Measurements from ENCODE around the gene NRG2. TPM values are rescaled to one million over a fixed set of nuclear protein-coding genes. Genes with fewer than 3 reads are reported as not detected.

NRG2 gene
- total and polyA plus RNA-seq, 2 experiments from 2014 or later, result 0.05 TPM; not detected in 1

GRCh38 chr5:139882316-139882715 is 160.8 kb downstream of the NRG2 start:
- Histone ChIP-seq H3K9me2 (ENCODE audit: insufficient read depth) (no peaks in the 10 kb centered on the region), H3K4me2 (ENCODE audit: unreplicated experiment) (no peak overlapping the region), H4K20me1 (ENCODE audit: insufficient read depth) (no peaks in the 10 kb centered on the region), H2AFZ (no peak overlapping the region), H3K36me3 (ENCODE audit: low read depth) (no peaks in the 10 kb centered on the region), H3F3A (ENCODE audit: insufficient read depth) (no peaks in the 10 kb centered on the region), H3K27me3 (replicated peaks; ENCODE audit: insufficient read depth) (peaks cover 14% of the 10 kb centered on the region), H3K27ac (no peak overlapping the region), H3K4me3 (no peak overlapping the region), H3K4me1 (ENCODE audit: insufficient read depth) (no peaks in the 10 kb centered on the region), H3K9me3 (ENCODE audit: low read depth) (no peaks in the 10 kb centered on the region), H3K9ac (no peak overlapping the region), H3K79me2 (ENCODE audit: insufficient read depth) (no peaks in the 10 kb centered on the region)
- WGBS, 2 experiments (ENCODE audit: low coverage in 1 of 2, low lambda C conversion rate in 2 of 2, missing lambda C conversion rate in 2 of 2), result 43 to 64% methylated on average over 3 of the region's 3 CpGs
- TF ChIP-seq EZH2phosphoT487 (IDR thresholded peaks at IDR 0.05; ENCODE audit: insufficient read depth, low read depth), result no peak
- no peak for TF ChIP-seq EZH2 (IDR thresholded peaks at IDR 0.05; ENCODE audit: insufficient read depth, poor library complexity, severe bottlenecking)
- in situ Hi-C loops (cut with MboI), result no loop called here
- DNase-seq, result no peak

- Histone ChIP-seq H3K9ac (no peak overlapping the region), H3K4me2 (ENCODE audit: unreplicated experiment) (no peak overlapping the region), H4K20me1 (ENCODE audit: insufficient read depth) (no peaks in the 10 kb centered on the region), H3K4me3 (no peak overlapping the region), H3K4me1 (ENCODE audit: insufficient read depth) (no peaks in the 10 kb centered on the region), H3K36me3 (ENCODE audit: low read depth) (no peaks in the 10 kb centered on the region), H3K27ac (no peak overlapping the region), H3F3A (ENCODE audit: insufficient read depth) (no peaks in the 10 kb centered on the region), H3K9me2 (ENCODE audit: insufficient read depth) (no peaks in the 10 kb centered on the region), H3K27me3 (replicated peaks; ENCODE audit: insufficient read depth) (peaks cover 4% of the 10 kb centered on the region), H3K9me3 (ENCODE audit: low read depth) (no peaks in the 10 kb centered on the region), H2AFZ (no peak overlapping the region), H3K79me2 (ENCODE audit: insufficient read depth) (no peaks in the 10 kb centered on the region)
- no peak for DNase-seq
- 72 to 74% methylated on average over 5 of the region's 5 CpGs for WGBS, 2 experiments (ENCODE audit: low coverage in 1 of 2, low lambda C conversion rate in 2 of 2, missing lambda C conversion rate in 2 of 2)
- TF ChIP-seq EZH2 (IDR thresholded peaks at IDR 0.05; ENCODE audit: insufficient read depth, poor library complexity, severe bottlenecking) (no peak), EZH2phosphoT487 (IDR thresholded peaks at IDR 0.05; ENCODE audit: insufficient read depth, low read depth) (no peak)
- in situ Hi-C loops (cut with MboI), result no loop called here
Measured at GRCh38 chr5:139881143-139881733, 161.9 kb downstream of the NRG2 start.

- Histone ChIP-seq H3K4me2 (ENCODE audit: unreplicated experiment) (no peak overlapping the region), H3K79me2 (ENCODE audit: insufficient read depth) (no peaks in the 10 kb centered on the region), H2AFZ (no peak overlapping the region), H3K36me3 (ENCODE audit: low read depth) (no peaks in the 10 kb centered on the region), H3K4me1 (ENCODE audit: insufficient read depth) (no peaks in the 10 kb centered on the region), H3K27ac (no peak overlapping the region), H3K9me2 (ENCODE audit: insufficient read depth) (no peaks in the 10 kb centered on the region), H4K20me1 (ENCODE audit: insufficient read depth) (no peaks in the 10 kb centered on the region), H3F3A (ENCODE audit: insufficient read depth) (no peaks in the 10 kb centered on the region), H3K9ac (no peak overlapping the region), H3K27me3 (replicated peaks; ENCODE audit: insufficient read depth) (peaks cover 1% of the 10 kb centered on the region), H3K9me3 (ENCODE audit: low read depth) (no peaks in the 10 kb centered on the region), H3K4me3 (no peak overlapping the region)
- no peak for DNase-seq
- in situ Hi-C loops (cut with MboI), result no loop called here
- TF ChIP-seq EZH2phosphoT487 (IDR thresholded peaks at IDR 0.05; ENCODE audit: insufficient read depth, low read depth), result no peak
- no peak for TF ChIP-seq EZH2 (IDR thresholded peaks at IDR 0.05; ENCODE audit: insufficient read depth, poor library complexity, severe bottlenecking)
- WGBS, 2 experiments (ENCODE audit: low coverage in 1 of 2, low lambda C conversion rate in 2 of 2, missing lambda C conversion rate in 2 of 2), result 63 to 68% methylated on average over 16 to 18 of the region's 18 CpGs
Measured at GRCh38 chr5:139880416-139881142, 162.5 kb downstream of the NRG2 start.

- in situ Hi-C loops (cut with MboI), result no loop called here
- Histone ChIP-seq H3K4me2 (ENCODE audit: unreplicated experiment) (no peak overlapping the region), H3K9me3 (ENCODE audit: low read depth) (no peaks in the 10 kb centered on the region), H2AFZ (no peak overlapping the region), H3K36me3 (ENCODE audit: low read depth) (no peaks in the 10 kb centered on the region), H3K79me2 (ENCODE audit: insufficient read depth) (no peaks in the 10 kb centered on the region), H3K4me3 (no peak overlapping the region), H3K9ac (no peak overlapping the region), H3F3A (ENCODE audit: insufficient read depth) (no peaks in the 10 kb centered on the region), H3K9me2 (ENCODE audit: insufficient read depth) (no peaks in the 10 kb centered on the region), H3K27me3 (replicated peaks; ENCODE audit: insufficient read depth) (peaks cover 14% of the 10 kb centered on the region), H3K4me1 (ENCODE audit: insufficient read depth) (no peaks in the 10 kb centered on the region), H3K27ac (no peak overlapping the region), H4K20me1 (ENCODE audit: insufficient read depth) (no peaks in the 10 kb centered on the region)
- 82 to 87% methylated on average over 3 of the region's 3 CpGs for WGBS, 2 experiments (ENCODE audit: low coverage in 1 of 2, low lambda C conversion rate in 2 of 2, missing lambda C conversion rate in 2 of 2)
- peak; percentile 14 for DNase-seq
- TF ChIP-seq EZH2 (IDR thresholded peaks at IDR 0.05; ENCODE audit: insufficient read depth, poor library complexity, severe bottlenecking) (no peak), EZH2phosphoT487 (IDR thresholded peaks at IDR 0.05; ENCODE audit: insufficient read depth, low read depth) (no peak)
Measured at GRCh38 chr5:139878093-139878492, 165.0 kb downstream of the NRG2 start.
